Measurements from ENCODE around the gene TLCD2. TPM values are rescaled to one million over a fixed set of nuclear protein-coding genes. Genes with fewer than 3 reads are reported as not detected.

Gene TLCD2, protein sequence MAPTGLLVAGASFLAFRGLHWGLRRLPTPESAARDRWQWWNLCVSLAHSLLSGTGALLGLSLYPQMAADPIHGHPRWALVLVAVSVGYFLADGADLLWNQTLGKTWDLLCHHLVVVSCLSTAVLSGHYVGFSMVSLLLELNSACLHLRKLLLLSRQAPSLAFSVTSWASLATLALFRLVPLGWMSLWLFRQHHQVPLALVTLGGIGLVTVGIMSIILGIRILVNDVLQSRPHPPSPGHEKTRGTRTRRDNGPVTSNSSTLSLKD
- total RNA-seq (2021; fragmentation: NEBNext Ultra II Directional; extraction: Animal tissue kit (Norgen Biotek cat#: 25700)), result 1 to 10 TPM; 2.7 to 3.8 (median 3.2) TPM
- long read RNA-seq, partial matches to known transcripts, result 0 of 4 reads
- long read RNA-seq, other reads (novel, unspliced or antisense), result 4 of 4 reads

DNA sequence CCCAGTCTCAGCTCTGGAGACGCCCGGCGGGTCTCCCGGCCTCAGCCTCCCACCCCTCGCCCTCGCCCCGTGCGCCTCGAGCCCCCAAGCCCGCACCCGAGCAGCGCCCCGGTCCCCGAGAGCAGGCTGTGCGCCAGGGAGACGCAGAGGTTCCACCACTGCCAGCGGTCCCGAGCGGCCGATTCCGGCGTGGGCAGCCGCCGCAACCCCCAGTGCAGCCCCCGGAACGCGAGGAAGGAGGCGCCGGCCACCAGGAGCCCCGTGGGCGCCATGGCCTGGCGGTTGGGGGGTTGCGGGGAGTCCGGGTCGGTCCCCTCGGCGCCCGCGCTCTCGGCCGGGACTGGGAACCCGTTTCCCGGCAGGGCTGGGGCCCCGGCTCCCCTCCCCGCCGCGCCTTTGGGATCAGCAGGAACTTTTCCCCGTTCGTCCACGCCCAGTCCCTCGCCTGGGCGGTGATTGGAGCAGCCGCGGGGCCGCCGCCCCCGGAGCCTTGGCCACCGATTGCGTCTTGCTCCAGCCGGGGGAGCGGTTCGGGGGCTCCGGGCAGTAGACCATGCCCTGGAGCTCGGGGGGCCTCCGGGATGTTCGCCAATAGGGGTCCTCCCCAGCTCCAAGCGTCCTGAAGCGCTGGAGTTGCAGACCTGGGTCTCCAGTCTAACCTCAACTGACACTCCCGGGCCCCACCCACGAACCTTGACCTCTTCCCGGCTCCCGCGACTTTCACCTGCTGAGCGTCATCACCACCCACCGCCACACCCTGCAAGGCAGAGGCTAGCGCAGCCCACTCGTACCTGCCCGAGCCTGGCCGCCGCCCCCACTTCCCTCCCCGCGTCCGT, at the start of gene TLCD2:
TSS of gene TLCD2 (minus strand) at position 407 of the 836 bp plus-strand sequence. CDS start at position 272, 135 bp downstream.
- TF ChIP-seq, protein P1, sequence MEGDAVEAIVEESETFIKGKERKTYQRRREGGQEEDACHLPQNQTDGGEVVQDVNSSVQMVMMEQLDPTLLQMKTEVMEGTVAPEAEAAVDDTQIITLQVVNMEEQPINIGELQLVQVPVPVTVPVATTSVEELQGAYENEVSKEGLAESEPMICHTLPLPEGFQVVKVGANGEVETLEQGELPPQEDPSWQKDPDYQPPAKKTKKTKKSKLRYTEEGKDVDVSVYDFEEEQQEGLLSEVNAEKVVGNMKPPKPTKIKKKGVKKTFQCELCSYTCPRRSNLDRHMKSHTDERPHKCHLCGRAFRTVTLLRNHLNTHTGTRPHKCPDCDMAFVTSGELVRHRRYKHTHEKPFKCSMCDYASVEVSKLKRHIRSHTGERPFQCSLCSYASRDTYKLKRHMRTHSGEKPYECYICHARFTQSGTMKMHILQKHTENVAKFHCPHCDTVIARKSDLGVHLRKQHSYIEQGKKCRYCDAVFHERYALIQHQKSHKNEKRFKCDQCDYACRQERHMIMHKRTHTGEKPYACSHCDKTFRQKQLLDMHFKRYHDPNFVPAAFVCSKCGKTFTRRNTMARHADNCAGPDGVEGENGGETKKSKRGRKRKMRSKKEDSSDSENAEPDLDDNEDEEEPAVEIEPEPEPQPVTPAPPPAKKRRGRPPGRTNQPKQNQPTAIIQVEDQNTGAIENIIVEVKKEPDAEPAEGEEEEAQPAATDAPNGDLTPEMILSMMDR (IDR thresholded peaks at IDR 0.05), result no peak
- DNase-seq, result peak; percentile 55
- Mint-ChIP-seq H3K9me3 (no peaks in the 10 kb centered on the region), H3K27ac (peak within 1 kb of the TSS; percentile 79), H3K4me1 (ENCODE audit: low read depth) (peaks cover 36% of the 10 kb centered on the region), H3K27me3 (ENCODE audit: insufficient read depth) (peaks cover 29% of the 10 kb centered on the region), H3K4me3 (peak within 1 kb of the TSS; percentile 91), H3K36me3 (ENCODE audit: low read depth) (peaks cover 36% of the 10 kb centered on the region)

DNA sequence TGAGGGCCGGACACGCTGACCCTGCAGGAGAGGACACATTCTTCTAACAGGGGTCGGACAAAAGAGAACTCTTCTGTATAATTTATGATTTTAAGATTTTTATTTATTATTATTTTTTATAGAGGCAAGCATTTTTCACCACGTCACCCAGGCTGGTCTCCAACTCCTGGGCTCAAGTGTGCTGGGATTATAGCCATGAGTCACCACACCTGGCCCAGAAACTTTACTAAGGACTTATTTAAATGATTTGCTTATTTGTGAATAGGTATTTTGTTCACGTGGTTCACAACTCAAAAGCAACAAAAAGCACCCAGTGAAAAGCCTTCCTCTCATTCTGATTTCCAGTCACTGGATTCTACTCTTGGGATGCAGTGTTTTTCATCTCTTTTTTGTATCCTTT, 49.4 kb upstream of the TLCD2 start:
- H3K4me1 Mint-ChIP-seq (ENCODE audit: low read depth), result peaks cover 31% of the 10 kb centered on the region

DNA sequence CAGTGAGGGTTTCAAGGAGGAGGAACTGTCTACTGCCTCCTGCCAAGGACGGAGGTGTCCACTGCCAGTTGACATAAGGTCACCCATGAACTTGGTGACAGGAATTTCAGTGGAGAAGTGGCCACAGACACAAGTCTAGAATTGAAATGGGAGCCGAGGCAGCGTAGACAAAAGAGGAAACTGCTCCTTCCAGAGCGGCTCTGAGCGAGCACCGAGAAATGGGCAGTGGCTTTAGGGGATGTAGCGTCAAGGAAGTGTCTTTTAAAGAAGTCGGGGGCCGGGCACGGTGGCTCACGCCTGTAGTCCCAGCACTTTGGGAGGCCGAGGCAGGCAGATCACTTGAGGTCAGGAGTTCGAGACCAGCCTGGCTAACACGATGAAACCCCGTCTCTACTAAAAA, 48.6 kb upstream of the TLCD2 start:
- DNase-seq, result no peak
- peaks cover 24% of the 10 kb centered on the region for H3K4me1 Mint-ChIP-seq (ENCODE audit: low read depth)
- H3K27me3 Mint-ChIP-seq (ENCODE audit: insufficient read depth), result peaks cover 3% of the 10 kb centered on the region
- no peak overlapping the region for H3K27ac Mint-ChIP-seq
- TF ChIP-seq, protein P1 (IDR thresholded peaks at IDR 0.05), result no peak
- H3K4me3 Mint-ChIP-seq, result no peak overlapping the region
- no peaks in the 10 kb centered on the region for H3K36me3 Mint-ChIP-seq (ENCODE audit: low read depth)
- H3K9me3 Mint-ChIP-seq, result no peaks in the 10 kb centered on the region

More for the DNA sequence above, 49.4 kb upstream of the TLCD2 start:
- Mint-ChIP-seq H3K27me3 (ENCODE audit: insufficient read depth) (peaks cover 3% of the 10 kb centered on the region), H3K4me3 (no peak overlapping the region), H3K36me3 (ENCODE audit: low read depth) (peaks cover 3% of the 10 kb centered on the region), H3K27ac (no peak overlapping the region), H3K9me3 (no peaks in the 10 kb centered on the region)
- no peak for DNase-seq
- TF ChIP-seq, protein P1 (IDR thresholded peaks at IDR 0.05), result no peak

DNA sequence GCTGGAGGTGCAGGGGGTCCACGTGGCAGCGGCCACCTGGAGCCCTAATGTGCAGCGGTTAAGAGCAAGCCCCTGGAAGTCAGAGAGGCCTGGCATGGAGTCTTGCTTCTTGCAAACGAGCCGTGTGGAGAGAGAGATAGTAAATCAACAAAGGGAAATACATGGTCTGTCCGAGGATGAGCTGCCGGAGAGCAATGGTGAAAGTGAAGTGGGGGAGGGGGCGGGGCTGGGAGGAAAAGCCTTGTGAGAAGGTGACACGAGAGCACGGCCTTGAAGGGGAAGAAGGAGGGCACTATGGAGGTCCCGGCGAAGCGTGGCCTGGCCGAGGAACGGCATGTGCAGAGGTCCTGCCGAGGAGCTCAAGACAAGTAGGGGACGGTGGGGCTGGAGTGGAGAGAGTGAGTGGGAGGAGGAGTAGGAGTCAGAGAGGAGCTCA, 45.7 kb upstream of the TLCD2 start:
- TF ChIP-seq, protein P1 (IDR thresholded peaks at IDR 0.05), result no peak
- Mint-ChIP-seq H3K9me3 (no peaks in the 10 kb centered on the region), H3K27ac (no peak overlapping the region), H3K36me3 (ENCODE audit: low read depth) (no peaks in the 10 kb centered on the region), H3K4me3 (no peak overlapping the region), H3K27me3 (ENCODE audit: insufficient read depth) (peaks cover 9% of the 10 kb centered on the region), H3K4me1 (ENCODE audit: low read depth) (no peaks in the 10 kb centered on the region)
- no peak for DNase-seq

DNA sequence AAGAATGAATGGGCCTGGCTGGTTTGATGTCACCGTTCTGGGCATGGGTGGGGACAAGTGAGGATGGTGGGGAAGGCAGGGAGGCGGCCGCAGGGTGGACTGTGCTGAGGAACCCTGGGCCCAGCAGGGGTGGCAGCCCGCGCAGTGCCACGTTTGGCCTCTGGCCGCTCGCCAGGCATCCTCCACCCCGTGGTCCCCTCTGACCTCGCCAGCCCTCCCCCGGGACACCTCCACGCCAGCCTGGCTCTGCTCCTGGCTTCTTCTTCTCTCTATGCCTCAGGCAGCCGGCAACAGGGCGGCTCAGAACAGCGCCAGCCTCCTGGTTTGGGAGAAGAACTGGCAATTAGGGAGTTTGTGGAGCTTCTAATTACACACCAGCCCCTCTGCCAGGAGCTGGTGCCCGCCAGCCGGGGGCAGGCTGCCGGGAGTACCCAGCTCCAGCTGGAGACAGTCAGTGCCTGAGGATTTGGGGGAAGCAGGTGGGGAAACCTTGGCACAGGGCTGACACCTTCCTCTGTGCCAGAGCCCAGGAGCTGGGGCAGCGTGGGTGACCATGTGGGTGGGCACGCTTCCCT, 45.2 kb upstream of the TLCD2 start:
- DNase-seq, result no peak
- peaks cover 9% of the 10 kb centered on the region for H3K27me3 Mint-ChIP-seq (ENCODE audit: insufficient read depth)
- TF ChIP-seq, protein P1 (IDR thresholded peaks at IDR 0.05), result no peak
- H3K27ac Mint-ChIP-seq, result no peak overlapping the region
- H3K4me1 Mint-ChIP-seq (ENCODE audit: low read depth), result no peaks in the 10 kb centered on the region
- H3K36me3 Mint-ChIP-seq (ENCODE audit: low read depth), result no peaks in the 10 kb centered on the region
- H3K4me3 Mint-ChIP-seq, result no peak overlapping the region
- no peaks in the 10 kb centered on the region for H3K9me3 Mint-ChIP-seq

Data from HFFc6 (cell line).